ENCODE data around the gene DISC1. TPM values are rescaled to one million over a fixed set of nuclear protein-coding genes. Genes with fewer than 3 reads are reported as not detected.

DISC1 gene
- polyA plus RNA-seq, 1 of the 3 experiments (the other 2 are of a cell fraction): 1.7 TPM

GRCh38 chr1:231814521-231814920, 187.9 kb downstream of the DISC1 start (continued):
- no peak for TF ChIP-seq PBX3 (IDR thresholded peaks at IDR 0.05)

GRCh38 chr1:231817801-231818200, 191.2 kb downstream of the DISC1 start:
- 86% methylated on average over 2 of the region's 2 CpGs for WGBS (ENCODE audit: low lambda C conversion rate)
- H3K9me3 ChIP-seq: no peaks in the 10 kb centered on the region
- no peak overlapping the region for H3K4me3 ChIP-seq (ENCODE audit: low read depth in 2 of 2, low read length in 1 of 2)
- no peaks in the 10 kb centered on the region for H3K9me2 ChIP-seq
- no peak overlapping the region for H3K4me2 ChIP-seq
- POLR2A ChIA-PET: no interaction called here
- no peak for DNase-seq
- no peaks in the 10 kb centered on the region for H4K20me1 ChIP-seq (ENCODE audit: insufficient read depth)
- TF ChIP-seq FOXM1 (IDR thresholded peaks at IDR 0.05; ENCODE audit: low read depth) (no peak), FOSL2 (IDR thresholded peaks at IDR 0.05; ENCODE audit: borderline replicate concordance, low read depth) (no peak), RAD21 (IDR thresholded peaks at IDR 0.05; ENCODE audit: low read length) (no peak), JUND (IDR thresholded peaks at IDR 0.05) (no peak), USF2 (IDR thresholded peaks at IDR 0.05; ENCODE audit: borderline replicate concordance, low read depth, low read length) (no peak), ELF1 (IDR thresholded peaks at IDR 0.05) (no peak), TCF12 (IDR thresholded peaks at IDR 0.05) (no peak), EZH2phosphoT487 (IDR thresholded peaks at IDR 0.05; ENCODE audit: borderline replicate concordance, low read depth) (no peak), EP300 (IDR thresholded peaks at IDR 0.05; ENCODE audit: borderline replicate concordance in 1 of 2, low read depth in 1 of 2, low read length in 1 of 2) (no peak), ZBTB33 (IDR thresholded peaks at IDR 0.05; ENCODE audit: borderline replicate concordance, low read depth) (no peak), YY1 (IDR thresholded peaks at IDR 0.05; ENCODE audit: low read depth) (no peak), FOXJ3 (CRISPR knock-in tag; IDR thresholded peaks at IDR 0.05) (no peak)
- no peaks in the 10 kb centered on the region for H3K79me2 ChIP-seq (ENCODE audit: insufficient read depth)
- CTCF ChIA-PET: no interaction called here
- H3K27me3 ChIP-seq (ENCODE audit: insufficient read depth): no peaks in the 10 kb centered on the region
- no peak overlapping the region for H3K27ac ChIP-seq (ENCODE audit: low read depth in 2 of 2, low read length in 1 of 2)
- peaks cover 0 to 4% of the 10 kb centered on the region in 2 experiments for H3K36me3 ChIP-seq (replicated peaks in 1 of 2; ENCODE audit: control insufficient read depth in 1 of 2, insufficient read depth in 2 of 2, low read length in 1 of 2)
- peaks cover 0 to 4% of the 10 kb centered on the region in 2 experiments; a peak in 2 of 4 replicates for H3K4me1 ChIP-seq (ENCODE audit: control insufficient read depth in 1 of 2, insufficient read depth in 2 of 2, low read depth in 1 of 2, low read length in 1 of 2)
- H3F3A ChIP-seq (replicated peaks; ENCODE audit: insufficient read depth): no peaks in the 10 kb centered on the region
- no peak overlapping the region for H3K9ac ChIP-seq
- H2AFZ ChIP-seq (ENCODE audit: low read depth): no peak overlapping the region

GRCh38 chr1:231818337-231818736, 191.7 kb downstream of the DISC1 start:
- H3K36me3 ChIP-seq (replicated peaks in 1 of 2; ENCODE audit: control insufficient read depth in 1 of 2, insufficient read depth in 2 of 2, low read length in 1 of 2): peaks cover 0 to 4% of the 10 kb centered on the region in 2 experiments
- TF ChIP-seq ELF1 (IDR thresholded peaks at IDR 0.05) (no peak), CHD2 (IDR thresholded peaks at IDR 0.05; ENCODE audit: low read length, partially characterized antibody) (no peak), EZH2phosphoT487 (IDR thresholded peaks at IDR 0.05; ENCODE audit: borderline replicate concordance, low read depth) (no peak), EP300 (IDR thresholded peaks at IDR 0.05; ENCODE audit: borderline replicate concordance in 1 of 2, low read depth in 1 of 2, low read length in 1 of 2) (no peak), FOSL2 (IDR thresholded peaks at IDR 0.05; ENCODE audit: borderline replicate concordance, low read depth) (no peak), TAF1 (IDR thresholded peaks at IDR 0.05; ENCODE audit: borderline replicate concordance, low read depth, low read length) (no peak), MEF2A (IDR thresholded peaks at IDR 0.05; ENCODE audit: borderline replicate concordance, low read depth) (no peak)
- no peak overlapping the region for H3K9ac ChIP-seq
- WGBS (ENCODE audit: low lambda C conversion rate): 79% methylated on average over 6 of the region's 6 CpGs
- H3K9me2 ChIP-seq: no peaks in the 10 kb centered on the region
- ChIA-PET CTCF (interaction anchor here (0.6 to 1.4 kb wide), 2 partner anchors 11 to 279 kb away, joined by 3 read pairs; no protein-coding TSS in a partner anchor), POLR2A (no interaction called here)
- no peaks in the 10 kb centered on the region for H4K20me1 ChIP-seq (ENCODE audit: insufficient read depth)
- H3K9me3 ChIP-seq: no peaks in the 10 kb centered on the region
- no peak overlapping the region for H3K27ac ChIP-seq (ENCODE audit: low read depth in 2 of 2, low read length in 1 of 2)
- no peak for DNase-seq
- H3K4me3 ChIP-seq (ENCODE audit: low read depth in 2 of 2, low read length in 1 of 2): no peak overlapping the region
- H3F3A ChIP-seq (replicated peaks; ENCODE audit: insufficient read depth): no peaks in the 10 kb centered on the region
- H3K27me3 ChIP-seq (ENCODE audit: insufficient read depth): no peaks in the 10 kb centered on the region
- H3K79me2 ChIP-seq (ENCODE audit: insufficient read depth): no peaks in the 10 kb centered on the region
- H3K4me1 ChIP-seq (ENCODE audit: control insufficient read depth in 1 of 2, insufficient read depth in 2 of 2, low read depth in 1 of 2, low read length in 1 of 2): peaks cover 0 to 4% of the 10 kb centered on the region in 2 experiments; a peak in 2 of 4 replicates
- no peak overlapping the region for H2AFZ ChIP-seq (ENCODE audit: low read depth)
- H3K4me2 ChIP-seq: no peak overlapping the region

All from SK-N-SH (cell line).